AG10803 (cell line): ENCODE data around the gene SCAMP3.
"Not testable (repeated sequence)": the region's sequence is repeated elsewhere in the genome, so short reads cannot be mapped to it uniquely, and the experiment has no call there.

Source experiments
- DNase-seq: peaks from one replicate; pipeline ENCODE4 v3.0.0; 2010; ENCODE audit warnings: low read depth
- H3K4me3 ChIP-seq: 2 replicates; pipeline ENCODE4 v1.5.1; 2011; ENCODE audit warnings: mild to moderate bottlenecking, low read length, control low read depth
- TF ChIP-seq, protein P1 (sequence below): conservative IDR thresholded peaks from 2 replicates; pipeline ENCODE4 v1.5.1; 2011; ENCODE audit warnings: mild to moderate bottlenecking, low read length, control low read depth, inconsistent platforms

SCAMP3 gene

GRCh38 chr1:155226188-155226909 lies 35.8 kb downstream of the SCAMP3 start:
- peak overlapping the region; percentile 83 for H3K4me3 ChIP-seq
- DNase-seq: peak; percentile 79

DNA sequence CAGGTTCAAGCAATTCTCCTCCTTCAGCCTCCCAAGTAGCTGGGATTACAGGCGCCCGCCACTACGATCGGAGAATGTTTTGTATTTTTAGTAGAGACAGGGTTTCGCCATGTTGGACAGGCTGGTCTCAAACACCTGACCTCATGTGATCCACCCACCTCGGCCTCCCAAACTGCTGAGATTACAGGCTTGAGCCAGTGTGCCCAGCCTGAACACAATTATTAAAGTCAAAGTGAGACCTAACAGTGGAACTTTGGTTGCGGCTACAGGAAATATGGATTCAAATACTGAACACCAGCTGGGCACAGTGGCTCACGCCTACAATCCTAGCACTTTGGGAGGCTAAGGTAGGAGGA lies 36.8 kb downstream of the SCAMP3 start:
- DNase-seq, H3K4me3 ChIP-seq: not testable (repeated sequence)

More at GRCh38 chr1:155226188-155226909, 35.8 kb downstream of the SCAMP3 start:
- TF ChIP-seq, protein P1, sequence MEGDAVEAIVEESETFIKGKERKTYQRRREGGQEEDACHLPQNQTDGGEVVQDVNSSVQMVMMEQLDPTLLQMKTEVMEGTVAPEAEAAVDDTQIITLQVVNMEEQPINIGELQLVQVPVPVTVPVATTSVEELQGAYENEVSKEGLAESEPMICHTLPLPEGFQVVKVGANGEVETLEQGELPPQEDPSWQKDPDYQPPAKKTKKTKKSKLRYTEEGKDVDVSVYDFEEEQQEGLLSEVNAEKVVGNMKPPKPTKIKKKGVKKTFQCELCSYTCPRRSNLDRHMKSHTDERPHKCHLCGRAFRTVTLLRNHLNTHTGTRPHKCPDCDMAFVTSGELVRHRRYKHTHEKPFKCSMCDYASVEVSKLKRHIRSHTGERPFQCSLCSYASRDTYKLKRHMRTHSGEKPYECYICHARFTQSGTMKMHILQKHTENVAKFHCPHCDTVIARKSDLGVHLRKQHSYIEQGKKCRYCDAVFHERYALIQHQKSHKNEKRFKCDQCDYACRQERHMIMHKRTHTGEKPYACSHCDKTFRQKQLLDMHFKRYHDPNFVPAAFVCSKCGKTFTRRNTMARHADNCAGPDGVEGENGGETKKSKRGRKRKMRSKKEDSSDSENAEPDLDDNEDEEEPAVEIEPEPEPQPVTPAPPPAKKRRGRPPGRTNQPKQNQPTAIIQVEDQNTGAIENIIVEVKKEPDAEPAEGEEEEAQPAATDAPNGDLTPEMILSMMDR: peak; percentile 64

DNA sequence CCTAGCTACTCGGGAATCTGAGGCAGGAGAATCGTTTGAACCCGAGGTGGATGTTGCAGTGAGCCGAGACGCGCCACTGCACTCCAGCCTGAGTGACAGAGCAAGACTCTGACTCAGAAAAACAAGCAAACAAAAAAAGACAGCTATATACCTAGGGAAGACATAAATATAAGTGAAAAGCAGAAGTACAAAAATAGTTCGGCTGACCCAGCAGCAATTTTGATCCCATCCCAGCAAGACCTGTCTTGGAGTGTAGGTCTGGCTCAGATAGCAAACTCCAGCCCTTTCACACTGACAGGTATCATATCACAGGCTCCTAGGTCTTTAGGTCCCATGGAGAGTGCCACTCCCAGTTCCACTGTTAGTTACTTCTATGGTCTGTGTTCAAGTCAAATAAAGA lies 39.1 kb downstream of the SCAMP3 start:
- no peak for DNase-seq
- TF ChIP-seq, protein P1: no peak
- H3K4me3 ChIP-seq: no peak overlapping the region

DNA sequence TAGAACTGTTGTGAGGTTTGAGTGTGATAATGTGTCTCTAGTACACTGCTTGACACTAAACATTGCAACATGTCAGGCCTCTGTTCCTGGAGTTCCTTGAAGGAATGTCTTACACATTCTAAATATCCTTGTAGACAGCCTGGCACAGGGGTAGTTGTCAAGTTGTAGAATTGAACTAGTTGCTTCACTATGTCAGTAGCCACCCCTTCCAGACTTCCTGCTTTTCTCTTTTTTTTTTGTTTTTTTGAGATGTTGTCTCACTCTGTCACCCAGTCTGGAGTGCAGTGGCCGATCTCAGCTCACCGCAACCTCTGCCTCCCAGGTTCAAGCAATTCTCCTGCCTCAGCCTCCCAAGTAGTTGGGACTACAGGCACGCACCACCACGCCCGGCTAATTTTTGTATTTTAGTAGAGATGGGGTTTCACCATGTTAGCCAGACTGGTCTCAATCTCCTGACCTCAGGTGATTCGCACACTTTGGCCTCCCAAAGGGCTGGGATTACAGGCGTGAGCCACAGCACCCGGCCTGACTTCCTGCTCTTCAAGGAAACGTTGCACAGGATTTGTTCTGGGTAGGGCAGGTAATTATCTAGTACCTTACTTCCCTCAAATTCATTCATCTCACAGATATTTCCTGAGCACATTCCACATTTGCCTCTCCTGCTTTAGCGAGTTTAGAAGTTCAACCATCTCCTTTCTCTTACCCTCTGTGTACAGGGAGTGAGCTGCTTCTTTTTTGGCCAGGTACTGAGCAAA lies 41.8 kb downstream of the SCAMP3 start:
- H3K4me3 ChIP-seq, DNase-seq: not testable (repeated sequence)

GRCh38 chr1:155219592-155220031 lies 42.5 kb downstream of the SCAMP3 start:
- TF ChIP-seq, protein P1: no peak
- H3K4me3 ChIP-seq: no peak overlapping the region

DNA sequence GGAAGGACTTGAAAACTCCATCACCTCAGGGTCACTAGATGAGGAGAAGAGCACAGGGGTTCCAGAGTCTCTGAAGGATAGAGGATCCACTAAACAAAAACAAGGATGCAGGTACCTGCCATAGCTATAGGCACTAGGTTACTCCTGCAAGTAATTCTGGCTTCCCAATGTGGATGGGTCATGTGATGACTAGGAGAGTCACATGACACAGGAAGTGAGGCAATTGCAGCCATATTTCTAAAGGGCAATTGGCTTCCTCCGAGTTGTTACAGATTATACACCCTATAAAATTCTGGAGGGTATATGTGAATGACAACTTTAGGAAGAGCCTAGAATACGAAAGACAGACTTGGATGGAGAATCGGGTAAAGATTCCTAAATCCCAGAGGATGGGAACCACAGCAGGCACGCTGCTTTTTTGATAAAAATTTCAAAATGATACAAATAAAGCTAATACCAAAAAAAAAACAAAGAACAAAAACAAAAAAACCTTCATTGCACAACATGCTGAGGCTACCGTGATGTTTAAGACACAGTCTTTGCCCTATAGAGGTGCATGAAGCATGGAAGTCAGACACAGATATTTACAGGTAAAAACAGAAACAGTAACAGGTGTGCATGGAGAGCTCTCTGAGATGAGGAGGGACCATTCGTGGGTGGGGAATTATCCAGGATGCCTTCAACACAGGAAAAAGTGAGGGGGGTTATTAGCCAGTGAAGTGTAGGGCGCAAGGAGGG lies 43.1 kb downstream of the SCAMP3 start:
- TF ChIP-seq, protein P1: no peak
- H3K4me3 ChIP-seq: no peak overlapping the region
- DNase-seq: peak; percentile 51

More at GRCh38 chr1:155219592-155220031, 42.5 kb downstream of the SCAMP3 start:
- DNase-seq: peak; percentile 25

DNA sequence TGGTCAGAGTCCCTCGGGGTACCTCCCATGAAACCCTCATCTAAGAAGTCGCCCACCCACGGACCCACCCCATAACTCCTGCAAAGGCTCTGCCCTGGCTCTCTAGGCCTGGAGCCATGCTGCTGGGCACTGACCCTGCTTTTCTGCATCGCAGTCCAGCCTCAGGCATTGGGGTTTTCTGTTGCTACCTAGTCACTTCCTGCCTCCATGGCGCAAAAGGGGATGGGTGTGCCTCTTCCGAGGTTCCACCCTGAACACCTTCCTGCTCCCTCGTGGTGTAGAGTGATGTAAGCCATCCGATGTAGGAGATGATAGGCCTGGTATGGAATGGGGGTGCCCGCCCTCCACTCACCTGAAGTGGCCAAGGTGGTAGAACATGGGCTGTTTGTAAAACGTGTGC lies 47.5 kb downstream of the SCAMP3 start:
- H3K4me3 ChIP-seq, DNase-seq: not testable (repeated sequence)

DNA sequence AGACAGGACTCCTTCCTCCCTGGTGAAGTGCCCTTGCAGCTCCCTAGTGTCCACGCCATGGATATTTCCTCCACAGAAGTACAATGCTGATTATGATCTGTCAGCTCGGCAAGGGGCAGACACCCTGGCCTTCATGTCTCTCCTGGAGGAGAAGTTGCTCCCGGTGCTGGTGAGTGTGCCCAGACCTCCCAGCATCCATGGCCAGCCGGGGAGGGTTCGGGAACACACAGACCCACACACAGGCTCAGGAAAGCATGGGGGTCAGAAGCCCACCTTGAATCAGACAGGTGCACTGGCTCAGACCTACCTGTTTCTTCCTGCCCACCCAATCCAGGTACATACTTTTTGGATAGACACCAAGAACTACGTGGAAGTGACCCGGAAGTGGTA lies 50.1 kb downstream of the SCAMP3 start:
- DNase-seq, H3K4me3 ChIP-seq: not testable (repeated sequence)

GRCh38 chr1:155211381-155212050 lies 50.6 kb downstream of the SCAMP3 start:
- DNase-seq, H3K4me3 ChIP-seq: not testable (repeated sequence)
